Panc1 (cell line): ENCODE results near the gene NCR3LG1. TPM values are rescaled to one million over a fixed set of nuclear protein-coding genes. Genes with fewer than 3 reads are reported as not detected.

ENCODE experiments used
- ATAC-seq: fragments of 200-7000 bp; cut with Tn5 transposase; 2 replicates; pipeline ENCODE4 v1.9.1; 2020; ENCODE audit warnings: mild to moderate bottlenecking, moderate library complexity
- BruUV-seq: library from RNA; stranded (reverse); fragments of 400-500 nt; replicated peaks from 2 replicates; lab custom pipeline; 2021; lab: Mats Ljungman, UMichigan
- CTCF ChIA-PET: fragments of 300-600 bp; sonication (Branson Sonifier 250); formaldehyde crosslinking; loops from one replicate; lab custom pipeline; 2022; ENCODE audit warnings: antibody characterized with exemption; lab: Charles Lee
- POLR2A ChIA-PET: fragments of 300-600 bp; sonication (Branson Sonifier 250); formaldehyde crosslinking; loops from one replicate; lab custom pipeline; 2022; ENCODE audit warnings: antibody characterized with exemption; lab: Charles Lee
- DNase-seq: peaks from one replicate; pipeline ENCODE4 v3.0.0-alpha.2; 2010; ENCODE audit warnings: low read depth, low spot score
- H3K27ac ChIP-seq: 2 replicates; pipeline ENCODE4 v1.5.1; 2011; ENCODE audit warnings: mild to moderate bottlenecking, low read length, inconsistent platforms
- H3K27me3 ChIP-seq: fragments of 200-500 bp; sonication (Bioruptor generic); 2 replicates; pipeline ENCODE4 v1.6.0; 2014; ENCODE audit warnings: low read length, inconsistent platforms; ENCODE audit not compliant: control insufficient read depth, insufficient read depth
- H3K36me3 ChIP-seq: fragments of 200-500 bp; sonication (Bioruptor generic); 2 replicates; pipeline ENCODE4 v1.5.1; 2014; ENCODE audit warnings: inconsistent platforms, mild to moderate bottlenecking, low read length, moderate library complexity; ENCODE audit not compliant: control insufficient read depth, insufficient read depth
- H3K4me1 ChIP-seq: 2 replicates; pipeline ENCODE4 v1.5.1; 2011; ENCODE audit warnings: inconsistent platforms, mild to moderate bottlenecking, low read length, moderate library complexity; ENCODE audit not compliant: control insufficient read depth, insufficient read depth
- H3K4me3 ChIP-seq, 2 experiments: 2 replicates each; pipeline ENCODE4 v1.5.1; 2011 to 2012; ENCODE audit warnings: low read depth in 2 of 2, low read length in 2 of 2, mild to moderate bottlenecking in 2 of 2, inconsistent platforms in 1 of 2, moderate library complexity in 1 of 2
- H3K9me3 ChIP-seq: fragments of 200-500 bp; sonication (Bioruptor generic); 2 replicates; pipeline ENCODE4 v1.5.1; 2014; ENCODE audit warnings: low read depth, mild to moderate bottlenecking, inconsistent platforms, low read length, moderate library complexity; ENCODE audit not compliant: control insufficient read depth, insufficient read depth
- CTCF ChIP-seq: fragments of 450-650 bp; IDR thresholded peaks from 2 replicates; pipeline ENCODE4 v1.5.1; 2017; ENCODE audit warnings: mild to moderate bottlenecking
- POLR2AphosphoS5 ChIP-seq: IDR thresholded peaks from 2 replicates; pipeline ENCODE4 v1.6.1; 2012; ENCODE audit warnings: mild to moderate bottlenecking, low read depth, low read length, moderate library complexity
- REST ChIP-seq, 2 experiments: IDR thresholded peaks; 2 replicates each; pipeline ENCODE4 v1.6.1; 2011 to 2012; ENCODE audit warnings: low read depth in 2 of 2, control low read depth in 1 of 2, low read length in 1 of 2, mild to moderate bottlenecking in 1 of 2, moderate library complexity in 1 of 2; ENCODE audit not compliant: insufficient read depth in 1 of 2
- SIN3A ChIP-seq: IDR thresholded peaks from 2 replicates; pipeline ENCODE4 v1.6.1; 2012; ENCODE audit warnings: low read depth, mild to moderate bottlenecking, low read length, moderate library complexity, borderline replicate concordance; ENCODE audit not compliant: insufficient read depth
- TCF7L2 ChIP-seq: IDR thresholded peaks from 2 replicates; pipeline ENCODE4 v1.6.1; 2011; ENCODE audit warnings: mild to moderate bottlenecking, low read depth, low read length, inconsistent platforms
- in situ Hi-C: cut with HindIII; loops from 2 replicates; pipeline ENCODE4 v1.10.0; 2016; ENCODE audit warnings: low sequenced_read_pairs, low pct_unique_long_range_greater_than_20kb
- intact Hi-C: fragments of 100-400 bp; cut with micrococcal nuclease; formaldehyde crosslinking; loops from one replicate; pipeline ENCODE4 v1.10.0; 2022; ENCODE audit not compliant: unreplicated experiment
- total RNA-seq: library from RNA; stranded (reverse); gene quantifications from one replicate; pipeline ENCODE4 v1.2.1, GENCODE V29; 2021; ENCODE audit not compliant: unreplicated experiment

Gene NCR3LG1
- total RNA-seq, 1 experiment from 2014 or later = 8.6 TPM

GRCh38 chr11:17406818-17407149, 55.2 kb downstream of the NCR3LG1 start:
- in situ Hi-C loops (no loop called here), intact Hi-C loops (no loop called here)
- H3K36me3 ChIP-seq = no peaks in the 10 kb centered on the region
- DNase-seq (no peak), ATAC-seq (no peak)
- no TSS peak for BruUV-seq
- H3K9me3 ChIP-seq = no peaks in the 10 kb centered on the region
- no peak overlapping the region for H3K27ac ChIP-seq
- peaks cover 6% of the 10 kb centered on the region; the same call in 1 of the 2 replicates for H3K4me1 ChIP-seq
- CTCF ChIA-PET = no interaction called here
- no peaks in the 10 kb centered on the region for H3K27me3 ChIP-seq
- POLR2A ChIA-PET = no interaction called here
- no peak overlapping the region for H3K4me3 ChIP-seq
- no peak for TF ChIP-seq CTCF
- no peak for TF ChIP-seq SIN3A
- no peak for TF ChIP-seq REST (IDR thresholded peaks at IDR 0.05; ENCODE audit: insufficient read depth in 1 of 2, low read depth in 2 of 2, low read length in 1 of 2)
- TF ChIP-seq TCF7L2 = no peak
- TF ChIP-seq POLR2AphosphoS5 = no peak

- Histone ChIP-seq H3K4me3 (no peak overlapping the region), H3K27ac (no peak overlapping the region), H3K9me3 (no peaks in the 10 kb centered on the region), H3K27me3 (no peaks in the 10 kb centered on the region), H3K36me3 (no peaks in the 10 kb centered on the region), H3K4me1 (peaks cover 6% of the 10 kb centered on the region; the same call in 1 of the 2 replicates)
- ATAC-seq = no peak
- no TSS peak for BruUV-seq
- intact Hi-C loops = no loop called here
- TF ChIP-seq SIN3A = no peak
- TF ChIP-seq TCF7L2 = no peak
- no peak for TF ChIP-seq CTCF
- TF ChIP-seq POLR2AphosphoS5 = no peak
- TF ChIP-seq REST (IDR thresholded peaks at IDR 0.05; ENCODE audit: insufficient read depth in 1 of 2, low read depth in 2 of 2, low read length in 1 of 2) = no peak
- CTCF ChIA-PET = no interaction called here
- no peak for DNase-seq
- in situ Hi-C loops = no loop called here
- POLR2A ChIA-PET = no interaction called here
These were observed 56.0 kb downstream of the NCR3LG1 start for GRCh38 chr11:17407575-17407974.
